SK-N-SH treated with all-trans-retinoic acid at 6 μM for 48 hours (cell line): ENCODE results near the gene DTX4.

Source experiments
- ATAC-seq: fragments of 200-7000 bp; cut with Tn5 transposase; 3 replicates; pipeline ENCODE4 v1.9.1; 2020; ENCODE audit warnings: mild to moderate bottlenecking, moderate library complexity
- ARNTL ChIP-seq: fragments of 450-650 bp; formaldehyde crosslinking; IDR thresholded peaks from 2 replicates; pipeline ENCODE4 v1.5.0; 2020; ENCODE audit warnings: low read depth, mild to moderate bottlenecking, moderate library complexity, borderline replicate concordance
- BACH2 ChIP-seq: fragments of 250-450 bp; sonication (Bioruptor Pico); IDR thresholded peaks from 2 replicates; pipeline ENCODE4 v1.9.0; 2021; ENCODE audit warnings: mild to moderate bottlenecking, borderline replicate concordance
- CREB5 ChIP-seq: fragments of 250-450 bp; sonication (Bioruptor Pico); IDR thresholded peaks from 2 replicates; pipeline ENCODE4 v1.5.1; 2020; ENCODE audit warnings: low read depth, mild to moderate bottlenecking, moderate library complexity
- CSDC2 ChIP-seq: fragments of 250-450 bp; sonication (Bioruptor Pico); IDR thresholded peaks from 2 replicates; pipeline ENCODE4 v1.5.0; 2020; ENCODE audit warnings: mild to moderate bottlenecking, moderate library complexity
- ESRRG ChIP-seq: fragments of 250-450 bp; sonication (Bioruptor Pico); IDR thresholded peaks from 2 replicates; pipeline ENCODE4 v1.6.1; 2021; ENCODE audit warnings: mild to moderate bottlenecking
- GLIS3 ChIP-seq: fragments of 250-450 bp; sonication (Bioruptor Pico); IDR thresholded peaks from 2 replicates; pipeline ENCODE4 v1.5.0; 2020; ENCODE audit warnings: mild to moderate bottlenecking, moderate library complexity
- ISL1 ChIP-seq: fragments of 250-450 bp; sonication (Bioruptor Pico); IDR thresholded peaks from 2 replicates; pipeline ENCODE4 v2.1.2; 2022; ENCODE audit warnings: mild to moderate bottlenecking, moderate library complexity
- OSR1 ChIP-seq: fragments of 250-450 bp; sonication (Bioruptor Pico); IDR thresholded peaks from 2 replicates; pipeline ENCODE4 v1.8.0; 2022; ENCODE audit warnings: moderate library complexity, mild to moderate bottlenecking, inconsistent platforms
- PATZ1 ChIP-seq: fragments of 250-450 bp; sonication (Bioruptor Pico); IDR thresholded peaks from 2 replicates; pipeline ENCODE4 v1.8.0; 2020; ENCODE audit warnings: mild to moderate bottlenecking, moderate library complexity, borderline replicate concordance
- POU6F1 ChIP-seq: fragments of 250-450 bp; sonication (Bioruptor Pico); IDR thresholded peaks from 2 replicates; pipeline ENCODE4 v1.8.0; 2021; ENCODE audit warnings: low read depth, mild to moderate bottlenecking, moderate library complexity, borderline replicate concordance
- RARB ChIP-seq: fragments of 250-450 bp; sonication (Bioruptor Pico); IDR thresholded peaks from 2 replicates; pipeline ENCODE4 v1.8.0; 2021; ENCODE audit warnings: mild to moderate bottlenecking, moderate library complexity
- SNAI2 ChIP-seq: fragments of 250-450 bp; sonication (Bioruptor Pico); IDR thresholded peaks from 2 replicates; pipeline ENCODE4 v1.5.0; 2020; ENCODE audit warnings: mild to moderate bottlenecking, moderate library complexity
- TCF4 ChIP-seq: fragments of 250-450 bp; sonication (Bioruptor Pico); IDR thresholded peaks from 2 replicates; pipeline ENCODE4 v1.8.0; 2021; ENCODE audit warnings: mild to moderate bottlenecking, moderate library complexity, borderline replicate concordance
- TOX ChIP-seq: fragments of 250-450 bp; sonication (Bioruptor Pico); IDR thresholded peaks from 2 replicates; pipeline ENCODE4 v1.8.0; 2021; ENCODE audit warnings: mild to moderate bottlenecking, moderate library complexity, borderline replicate concordance
- TSHZ2 ChIP-seq: fragments of 250-450 bp; sonication (Bioruptor Pico); IDR thresholded peaks from 2 replicates; pipeline ENCODE4 v1.5.0; 2020; ENCODE audit warnings: mild to moderate bottlenecking, moderate library complexity
- ZC3H10 ChIP-seq: fragments of 250-450 bp; sonication (Bioruptor Pico); IDR thresholded peaks from 2 replicates; pipeline ENCODE4 v1.5.1; 2021; ENCODE audit warnings: mild to moderate bottlenecking, moderate library complexity
- ZFP3 ChIP-seq: fragments of 250-450 bp; sonication (Bioruptor Pico); IDR thresholded peaks from 2 replicates; pipeline ENCODE4 v1.5.0; 2020; ENCODE audit warnings: mild to moderate bottlenecking, moderate library complexity
- ZFP30 ChIP-seq: fragments of 450-650 bp; formaldehyde crosslinking; IDR thresholded peaks from 2 replicates; pipeline ENCODE4 v1.5.0; 2022; ENCODE audit warnings: mild to moderate bottlenecking, moderate library complexity
- ZNF565 ChIP-seq: fragments of 450-650 bp; formaldehyde crosslinking; conservative IDR thresholded peaks from 2 replicates; pipeline ENCODE4 v1.5.0; 2020; ENCODE audit warnings: low read depth, mild to moderate bottlenecking, moderate library complexity
- ZNF70 ChIP-seq: fragments of 450-650 bp; formaldehyde crosslinking; IDR thresholded peaks from 2 replicates; pipeline ENCODE4 v1.5.0; 2020; ENCODE audit warnings: mild to moderate bottlenecking, moderate library complexity
- ZNF8 ChIP-seq: fragments of 450-650 bp; formaldehyde crosslinking; IDR thresholded peaks from 2 replicates; pipeline ENCODE4 v1.5.0; 2020; ENCODE audit warnings: mild to moderate bottlenecking, moderate library complexity
- TF ChIP-seq, protein P1 (sequence below): fragments of 250-450 bp; sonication (Bioruptor Pico); IDR thresholded peaks from 2 replicates; pipeline ENCODE4 v1.5.1; 2021; ENCODE audit warnings: mild to moderate bottlenecking, moderate library complexity

The DTX4 gene

GRCh38 chr11:59192446-59193020, 20.6 kb downstream of the DTX4 start (continued):
- TF ChIP-seq CREB5 (CRISPR knock-in tag), result no peak

DNA sequence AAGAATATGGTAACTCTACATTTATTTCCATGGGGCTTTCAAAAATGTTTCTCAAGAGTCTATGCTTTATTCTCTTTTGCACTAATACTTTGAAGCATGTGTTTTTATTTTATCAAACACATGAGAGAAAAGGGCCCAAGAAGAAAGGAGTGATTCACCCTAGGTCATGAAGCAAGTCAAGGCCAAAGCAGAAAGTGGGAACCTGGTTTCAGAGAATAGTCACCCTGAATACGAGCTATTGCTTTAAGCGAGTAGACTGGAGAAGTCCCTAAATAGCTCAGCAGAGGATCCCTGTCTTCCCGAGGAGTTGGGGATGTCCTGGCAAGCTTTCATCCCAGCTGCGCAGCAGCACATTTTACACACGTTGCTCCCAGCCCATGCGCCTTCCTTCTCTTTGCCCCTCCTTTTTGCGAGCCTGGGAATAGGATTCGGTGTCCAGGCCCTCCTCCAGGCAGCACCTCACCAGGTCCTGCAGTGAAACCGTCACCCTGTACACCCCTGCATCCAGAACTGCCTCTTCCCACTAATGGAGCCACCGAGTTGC, 21.7 kb downstream of the DTX4 start:
- TF ChIP-seq SNAI2 (CRISPR knock-in tag) (no peak), RARB (CRISPR knock-in tag) (no peak), TSHZ2 (CRISPR knock-in tag) (no peak), ISL1 (no peak), ZNF565 (CRISPR knock-in tag) (no peak), ZC3H10 (CRISPR knock-in tag) (no peak), TCF4 (CRISPR knock-in tag) (no peak), TOX (CRISPR knock-in tag) (no peak), ZFP3 (CRISPR knock-in tag) (no peak), OSR1 (CRISPR knock-in tag) (no peak), GLIS3 (CRISPR knock-in tag) (no peak), ZNF70 (CRISPR knock-in tag) (no peak), ARNTL (CRISPR knock-in tag) (no peak), PATZ1 (CRISPR knock-in tag) (no peak), BACH2 (CRISPR knock-in tag) (no peak), ESRRG (CRISPR knock-in tag) (no peak), POU6F1 (CRISPR knock-in tag) (no peak), ZFP30 (CRISPR knock-in tag) (no peak), CSDC2 (CRISPR knock-in tag) (no peak)
- TF ChIP-seq, protein P1, sequence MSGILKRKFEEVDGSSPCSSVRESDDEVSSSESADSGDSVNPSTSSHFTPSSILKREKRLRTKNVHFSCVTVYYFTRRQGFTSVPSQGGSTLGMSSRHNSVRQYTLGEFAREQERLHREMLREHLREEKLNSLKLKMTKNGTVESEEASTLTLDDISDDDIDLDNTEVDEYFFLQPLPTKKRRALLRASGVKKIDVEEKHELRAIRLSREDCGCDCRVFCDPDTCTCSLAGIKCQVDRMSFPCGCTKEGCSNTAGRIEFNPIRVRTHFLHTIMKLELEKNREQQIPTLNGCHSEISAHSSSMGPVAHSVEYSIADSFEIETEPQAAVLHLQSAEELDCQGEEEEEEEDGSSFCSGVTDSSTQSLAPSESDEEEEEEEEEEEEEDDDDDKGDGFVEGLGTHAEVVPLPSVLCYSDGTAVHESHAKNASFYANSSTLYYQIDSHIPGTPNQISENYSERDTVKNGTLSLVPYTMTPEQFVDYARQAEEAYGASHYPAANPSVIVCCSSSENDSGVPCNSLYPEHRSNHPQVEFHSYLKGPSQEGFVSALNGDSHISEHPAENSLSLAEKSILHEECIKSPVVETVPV (CRISPR knock-in tag), result no peak

GRCh38 chr11:59195586-59195985, 23.7 kb downstream of the DTX4 start:
- ATAC-seq, result no peak
- TF ChIP-seq SNAI2 (CRISPR knock-in tag) (no peak), ZNF8 (CRISPR knock-in tag) (no peak), BACH2 (CRISPR knock-in tag) (no peak), TOX (CRISPR knock-in tag) (no peak)

More for the DNA sequence above, 21.7 kb downstream of the DTX4 start:
- ATAC-seq, result no peak
